Fibroblast of skin of back (primary cell): Measurements from ENCODE around the gene MYOM1.
A peak's percentile ranks its signal among the peaks of the same experiment; 100 is the strongest.
"Not testable (repeated sequence)": the region's sequence is repeated elsewhere in the genome, so short reads cannot be mapped to it uniquely, and the experiment has no call there.

Experiments used
- DNase-seq: peaks from one replicate; pipeline ENCODE4 v3.0.0-alpha.2; 2013

The MYOM1 gene

GRCh38 chr18:3081584-3081991 is 138.2 kb downstream of the MYOM1 start:
- DNase-seq = peak; percentile 45

GRCh38 chr18:3079653-3080052 is 140.1 kb downstream of the MYOM1 start:
- DNase-seq = no peak

GRCh38 chr18:3075491-3075890 is 144.3 kb downstream of the MYOM1 start:
- peak; percentile 48 for DNase-seq

DNA sequence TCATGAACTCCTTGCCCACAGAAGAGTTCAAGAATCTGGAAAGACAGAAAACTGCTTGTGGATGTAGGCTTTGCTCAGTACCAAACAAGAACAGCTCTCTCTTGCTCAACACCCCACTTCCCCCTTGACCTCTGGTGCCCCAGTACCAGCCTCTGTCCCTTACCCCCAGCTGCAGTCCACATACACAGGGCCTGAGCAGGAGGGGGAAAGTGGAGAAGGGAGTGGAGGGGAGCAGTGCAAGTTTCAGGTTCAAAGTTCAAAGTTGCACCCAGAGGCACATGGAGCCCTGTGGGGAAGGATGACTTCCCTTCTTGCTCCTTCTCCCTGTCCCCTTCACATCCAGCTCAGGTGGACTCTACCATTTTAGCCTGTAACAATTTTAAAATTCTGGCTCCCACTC is 145.7 kb downstream of the MYOM1 start:
- DNase-seq = no peak

DNA sequence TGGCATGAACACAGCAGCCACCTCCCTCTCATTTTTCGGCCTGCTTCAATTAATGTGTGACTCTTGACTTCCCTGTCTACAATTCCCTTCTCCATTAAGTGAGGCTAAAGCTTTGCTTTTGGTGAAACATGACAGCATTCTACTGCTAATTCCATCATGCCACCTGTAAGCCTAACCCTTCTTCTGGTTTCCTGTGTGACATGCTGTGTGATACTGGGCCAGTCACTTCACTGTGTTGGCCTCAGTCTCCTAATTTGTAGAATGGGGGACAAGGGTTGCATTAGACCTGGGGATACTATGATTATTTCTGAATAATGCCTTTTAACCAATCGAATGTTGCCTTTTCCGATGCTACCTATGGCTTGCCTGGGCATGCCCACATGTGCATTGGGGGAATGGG is 146.4 kb downstream of the MYOM1 start:
- not testable (repeated sequence) for DNase-seq

DNA sequence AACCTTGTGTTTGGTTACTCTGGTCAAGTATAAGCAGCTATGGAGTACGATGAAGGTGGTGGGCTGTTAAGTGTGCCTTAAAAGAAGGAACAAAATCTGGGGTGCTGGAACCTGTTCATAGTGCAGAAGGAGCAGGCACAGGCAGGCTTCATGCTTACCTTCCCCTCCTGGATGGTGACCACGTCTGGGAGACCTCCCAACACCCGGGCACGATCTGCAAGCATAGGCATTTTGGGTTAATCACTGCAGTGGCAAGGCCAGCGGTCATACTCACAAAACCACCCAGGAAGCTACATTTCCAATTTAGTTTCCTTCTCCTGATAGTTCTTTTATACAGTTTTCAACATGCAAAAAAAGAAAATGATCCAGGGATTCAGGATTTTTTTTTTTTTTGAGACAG is 148.1 kb downstream of the MYOM1 start:
- DNase-seq = no peak

- DNase-seq = no peak
Measured at GRCh38 chr18:3069671-3070433, 149.9 kb downstream of the MYOM1 start.

DNA sequence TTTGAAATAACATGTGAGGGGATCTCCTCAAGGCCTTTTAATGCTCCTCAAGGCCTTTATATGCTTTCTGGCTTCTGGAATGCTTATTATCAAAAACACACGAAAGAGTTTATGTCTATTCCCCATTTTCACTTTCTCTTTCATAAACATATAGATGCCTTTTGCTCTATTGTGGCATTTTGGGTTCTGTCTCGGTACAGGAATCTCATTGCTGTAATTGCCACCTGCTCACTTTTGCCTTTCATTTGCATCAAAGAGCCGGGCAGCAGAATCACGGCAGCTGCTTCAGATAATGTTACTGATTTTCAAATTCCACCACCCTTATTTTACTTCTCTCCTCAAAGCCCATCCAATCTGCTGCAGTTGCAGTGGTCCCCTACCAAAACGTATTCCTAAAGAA is 152.0 kb downstream of the MYOM1 start:
- DNase-seq = no peak

DNA sequence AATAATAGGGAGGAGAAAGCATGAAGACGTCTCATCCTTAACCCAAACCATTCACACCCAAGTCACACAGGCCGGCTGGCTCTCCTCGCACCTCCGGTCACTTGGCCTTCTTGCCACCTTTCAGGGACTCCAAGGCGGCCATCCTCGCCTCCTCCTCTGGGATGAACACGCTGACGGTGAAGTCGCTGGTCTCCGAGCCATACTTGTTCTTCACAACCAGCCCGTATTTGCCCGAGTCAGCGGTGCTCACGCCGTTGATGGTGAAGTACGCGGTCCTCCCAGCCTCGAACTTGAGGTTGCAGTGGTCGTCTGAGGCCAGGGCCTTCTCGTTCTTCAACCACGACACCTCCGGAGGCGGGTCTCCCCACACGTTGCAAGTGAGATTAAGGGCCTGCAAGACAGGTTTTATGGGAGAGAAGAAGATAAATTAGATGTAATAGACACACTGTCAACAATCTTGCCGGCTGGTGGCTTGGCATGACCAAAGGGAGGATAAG is 152.6 kb downstream of the MYOM1 start:
- DNase-seq = no peak

DNA sequence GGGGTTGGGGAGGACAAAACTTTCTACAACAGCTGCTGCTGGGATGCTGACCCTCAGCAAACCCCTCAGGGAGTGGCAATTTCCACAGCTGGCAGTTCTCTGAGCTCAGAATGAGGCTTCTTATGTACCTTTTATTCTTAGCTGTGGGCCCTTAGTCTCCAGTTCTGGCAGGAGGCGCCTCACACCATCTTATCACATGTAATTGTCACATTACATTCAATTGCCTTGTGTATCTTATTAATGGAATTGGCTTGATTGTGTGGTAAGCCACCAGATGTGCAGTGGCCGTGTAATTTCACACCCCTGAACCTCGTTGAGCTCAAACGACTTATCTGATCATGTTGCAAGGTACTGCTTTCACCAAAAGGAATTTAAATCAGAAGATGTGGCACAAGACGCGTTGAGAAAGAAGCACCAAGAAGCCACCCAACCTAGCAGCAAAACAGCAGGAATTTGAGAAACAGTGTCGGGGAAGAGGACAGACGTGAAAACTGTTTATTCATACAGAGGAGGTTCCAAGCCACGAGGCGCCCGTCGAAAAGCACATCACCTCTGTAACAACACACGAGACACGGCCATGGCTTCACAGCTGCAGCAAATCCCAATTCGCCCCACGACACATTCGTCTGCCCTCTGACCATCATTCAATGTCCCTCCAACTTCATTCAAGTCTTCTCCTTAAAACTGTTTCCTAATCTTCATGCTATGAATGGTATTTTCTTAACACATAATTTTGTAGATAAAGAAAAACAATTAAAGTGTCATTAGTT is 153.2 kb downstream of the MYOM1 start:
- no peak for DNase-seq

DNA sequence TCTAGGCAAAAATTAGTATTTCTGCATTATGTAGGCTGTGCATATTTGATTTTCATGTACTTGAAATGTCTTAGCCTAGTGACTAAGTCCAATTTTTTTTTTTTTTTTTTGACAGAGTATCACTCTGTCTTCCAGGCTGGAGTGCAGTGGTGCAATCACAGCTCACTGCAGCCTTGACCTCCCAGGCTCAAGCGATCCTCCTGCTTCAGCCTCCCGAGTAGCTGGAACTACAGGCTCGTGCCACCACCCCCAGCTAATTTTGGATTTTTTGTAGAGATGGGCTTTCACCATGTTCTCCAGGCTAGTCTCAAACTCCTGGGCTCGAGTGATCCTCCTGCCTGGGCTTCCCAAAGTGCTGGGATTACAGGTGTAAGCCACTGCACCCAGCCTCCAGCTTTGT is 156.0 kb downstream of the MYOM1 start:
- DNase-seq = not testable (repeated sequence)

DNA sequence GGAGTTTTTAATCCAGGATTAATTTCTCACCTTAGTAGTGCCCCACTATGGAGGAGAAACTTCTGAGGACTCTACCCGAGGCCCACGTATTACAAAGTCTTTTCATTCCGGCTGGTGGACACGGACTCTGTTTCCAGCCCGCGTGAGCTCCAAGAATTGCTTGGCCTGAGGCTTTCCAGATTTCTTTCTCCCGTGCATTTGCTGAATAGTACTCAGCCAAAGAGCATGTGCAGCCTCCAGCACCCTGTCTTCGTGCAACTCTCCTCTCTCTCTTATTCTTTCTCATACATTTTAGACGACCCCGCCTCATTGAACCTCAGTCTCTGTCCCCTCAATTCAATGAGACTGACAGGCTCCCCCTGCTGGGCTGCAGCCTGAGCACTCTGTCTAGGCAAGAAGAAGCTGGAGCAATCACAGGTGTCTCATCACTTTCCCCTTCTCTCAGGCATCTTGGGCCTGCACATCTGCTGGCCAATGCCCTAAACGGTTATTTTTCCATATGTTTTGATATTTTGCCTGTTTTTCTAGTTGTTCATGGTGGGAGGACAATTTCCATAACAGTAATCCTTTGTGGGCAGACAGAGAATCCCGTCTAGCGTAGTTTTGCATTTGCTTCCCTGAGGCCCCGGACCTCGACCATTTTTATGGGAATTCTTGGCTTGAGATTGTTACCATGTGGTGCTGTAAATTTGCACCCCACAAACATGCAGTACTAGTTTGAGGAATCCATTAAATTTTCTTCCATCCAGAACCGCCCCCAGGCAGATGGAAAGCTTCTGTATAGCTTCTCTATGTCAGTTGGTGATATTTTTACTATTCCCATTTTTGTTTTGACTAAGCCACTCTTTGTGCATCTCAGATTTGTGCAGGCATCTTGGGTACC is 156.7 kb downstream of the MYOM1 start:
- peak; percentile 33 for DNase-seq

DNA sequence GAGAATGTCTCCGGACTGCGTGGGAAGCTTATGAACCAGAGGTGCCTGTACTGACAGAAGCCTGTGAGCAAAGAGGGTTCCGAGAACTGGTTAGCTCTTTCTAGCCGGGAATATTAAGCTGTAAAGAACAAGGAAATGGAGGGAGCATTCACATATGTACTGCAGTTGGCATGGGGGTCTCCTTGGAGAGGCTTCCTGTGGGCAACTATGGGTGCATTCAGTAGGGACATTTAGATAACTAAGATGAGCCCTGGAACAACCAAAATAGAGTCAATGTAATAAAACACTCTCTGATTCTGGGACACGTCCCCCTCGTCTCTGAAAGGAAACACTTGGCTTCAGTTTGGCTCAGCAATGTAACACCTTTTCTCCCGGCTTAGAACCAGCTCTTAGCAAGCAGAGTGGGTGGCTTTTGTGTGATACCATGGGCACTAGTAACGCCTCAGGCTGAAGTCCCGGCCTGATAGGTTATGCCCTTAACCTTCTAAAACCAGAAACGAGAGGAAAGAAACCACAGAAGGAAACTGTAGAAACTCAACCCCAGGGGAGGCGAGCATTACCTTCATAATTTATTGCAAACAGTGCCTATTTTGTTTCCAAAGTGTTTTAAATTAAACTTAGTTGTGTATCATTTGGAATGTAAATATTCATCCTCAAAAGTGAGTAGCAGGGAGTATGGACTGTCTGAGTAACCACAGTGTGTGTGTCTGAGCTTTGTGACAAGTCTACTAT is 158.0 kb downstream of the MYOM1 start:
- no peak for DNase-seq

DNA sequence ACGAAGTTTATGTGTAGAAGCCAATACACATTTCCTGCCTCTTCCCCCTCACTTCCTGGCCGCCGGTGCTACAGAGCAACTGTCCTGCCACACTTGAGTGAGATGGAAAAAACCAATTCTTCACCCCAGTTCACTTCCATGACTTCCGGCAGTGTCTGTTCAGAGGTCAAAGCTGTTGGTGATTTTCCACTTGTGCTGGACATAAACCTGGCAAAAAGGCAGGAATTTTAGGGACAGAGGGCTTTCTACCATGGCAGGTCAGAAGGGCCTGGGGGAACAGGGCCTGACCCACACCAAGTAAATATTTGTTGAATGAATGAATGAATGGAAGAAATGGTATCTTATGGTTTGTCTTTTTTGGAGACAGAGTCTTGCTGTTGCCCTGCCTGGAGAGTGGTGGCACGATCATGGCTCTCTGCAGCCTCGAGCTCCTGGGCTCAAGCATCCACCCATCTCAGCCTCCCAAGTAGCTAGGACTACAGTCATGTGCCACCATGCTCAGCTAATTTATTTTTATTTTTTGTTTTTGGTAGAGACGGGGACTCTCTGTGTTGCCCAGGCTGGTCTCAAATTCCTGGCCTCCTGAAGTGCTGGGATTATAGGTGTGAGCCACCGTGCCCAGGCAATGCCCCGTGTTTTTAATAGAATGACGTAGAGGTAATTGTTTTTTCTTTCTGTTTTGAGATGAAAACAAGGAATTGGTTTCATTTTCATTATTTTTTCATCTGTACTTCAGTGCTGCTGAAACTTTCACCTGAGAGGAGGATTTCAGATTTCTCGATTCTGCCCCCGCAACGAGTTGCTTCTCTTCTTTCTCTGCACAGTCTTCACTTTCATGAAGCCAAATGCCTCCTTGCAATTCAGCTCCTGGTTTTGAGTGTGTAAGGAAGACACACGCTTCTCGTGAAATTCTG is 158.8 kb downstream of the MYOM1 start:
- no peak for DNase-seq

DNA sequence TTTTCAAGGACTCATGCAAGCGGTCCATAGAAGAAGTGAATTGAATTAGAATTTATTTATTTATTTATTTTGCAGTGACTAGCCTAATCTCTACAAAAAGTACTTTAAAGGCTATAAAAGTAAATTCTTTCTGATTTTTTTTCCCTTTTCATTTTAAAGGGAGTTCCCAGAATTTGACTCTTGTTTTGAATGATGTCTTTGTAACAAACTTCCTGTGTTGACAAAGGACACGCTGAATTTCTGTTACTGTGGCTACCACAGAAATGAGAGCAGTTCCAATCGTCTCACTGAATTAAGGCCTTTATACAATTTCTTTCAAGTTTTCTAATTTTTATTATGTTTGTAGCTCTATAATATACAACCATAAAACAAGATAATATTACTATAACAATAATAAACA is 160.5 kb downstream of the MYOM1 start:
- DNase-seq = no peak

- no peak for DNase-seq
Measured at GRCh38 chr18:3058328-3059191, 161.2 kb downstream of the MYOM1 start.

DNA sequence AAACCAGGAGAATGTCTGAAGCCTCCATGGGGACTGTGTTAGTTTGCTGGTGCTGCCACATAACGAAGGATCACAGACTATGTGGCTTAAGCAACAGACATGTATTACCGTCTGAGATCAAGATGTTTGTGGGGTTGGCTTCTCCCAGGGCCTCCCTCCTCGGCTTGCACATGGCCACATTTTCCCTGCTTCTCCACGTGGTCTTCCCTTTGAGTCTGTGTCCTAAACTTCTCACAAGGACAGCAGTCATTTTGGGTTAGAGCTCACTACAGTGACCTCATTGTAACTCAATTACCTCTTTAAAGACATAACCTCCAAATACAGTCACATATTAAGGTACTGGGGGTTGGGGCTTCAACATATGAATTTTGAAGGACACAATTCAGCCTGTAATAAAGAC is 162.2 kb downstream of the MYOM1 start:
- DNase-seq = no peak

GRCh38 chr18:3056311-3056710 is 163.5 kb downstream of the MYOM1 start:
- no peak for DNase-seq

GRCh38 chr18:3055816-3056215 is 164.0 kb downstream of the MYOM1 start:
- DNase-seq = no peak

DNA sequence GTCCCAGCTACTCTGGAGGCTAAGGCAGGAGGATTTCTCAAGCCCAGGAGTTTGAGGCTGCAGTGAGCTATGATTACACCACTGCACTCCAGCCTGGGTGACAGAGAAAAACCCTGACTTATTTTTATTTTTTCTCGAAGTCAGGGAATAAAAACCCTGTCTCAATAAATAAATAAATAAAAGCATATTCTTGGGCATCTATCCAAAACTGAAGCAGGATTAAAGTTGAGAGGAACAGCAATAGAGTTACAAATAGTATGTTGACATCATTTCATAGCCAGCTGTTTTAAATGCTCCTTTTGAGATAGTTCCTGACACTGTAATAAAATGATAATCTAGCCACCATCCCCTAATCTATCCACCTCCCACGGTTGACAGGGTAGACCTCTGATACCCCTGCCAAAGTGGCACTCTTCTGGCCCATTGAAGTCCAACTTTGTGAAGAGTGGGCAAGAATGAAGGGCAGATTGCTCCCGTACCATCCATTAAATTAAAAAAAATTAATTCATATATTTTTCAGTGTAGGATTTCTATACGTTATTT is 164.5 kb downstream of the MYOM1 start:
- DNase-seq = no peak
